Glutamatergic neuron (in vitro differentiated cells): ENCODE data around the gene TSPAN2. TPM values are rescaled to one million over a fixed set of nuclear protein-coding genes. Genes with fewer than 3 reads are reported as not detected.

Experiments
- DNase-seq: peaks from one replicate; pipeline ENCODE4 v3.0.0; 2022
- H3K27ac Mint-ChIP-seq: one replicate; pipeline ENCODE4 v1.8.0; 2020; ENCODE audit warnings: mild to moderate bottlenecking, mixed read lengths, inconsistent platforms; ENCODE audit not compliant: unreplicated experiment
- H3K27me3 Mint-ChIP-seq: one replicate; pipeline ENCODE4 v1.8.0; 2020; ENCODE audit warnings: mild to moderate bottlenecking, moderate library complexity, mixed read lengths, inconsistent platforms; ENCODE audit not compliant: unreplicated experiment
- H3K36me3 Mint-ChIP-seq: one replicate; pipeline ENCODE4 v1.8.0; 2020; ENCODE audit warnings: mild to moderate bottlenecking, mixed read lengths, inconsistent platforms; ENCODE audit not compliant: unreplicated experiment
- H3K4me1 Mint-ChIP-seq: one replicate; pipeline ENCODE4 v1.8.0; 2020; ENCODE audit warnings: mild to moderate bottlenecking, low read depth, mixed read lengths, inconsistent platforms; ENCODE audit not compliant: unreplicated experiment
- H3K4me3 Mint-ChIP-seq: one replicate; pipeline ENCODE4 v1.8.0; 2020; ENCODE audit warnings: mild to moderate bottlenecking, mixed read lengths, inconsistent platforms; ENCODE audit not compliant: unreplicated experiment
- H3K9me3 Mint-ChIP-seq: one replicate; pipeline ENCODE4 v1.8.0; 2020; ENCODE audit warnings: mild to moderate bottlenecking, moderate library complexity, mixed read lengths, inconsistent platforms; ENCODE audit not compliant: unreplicated experiment
- total RNA-seq: library from RNA; stranded (reverse); fragmentation: NEBNext Ultra II Directional; extraction: Animal tissue kit (Norgen Biotek cat#: 25700); gene quantifications from one replicate; pipeline ENCODE4 v1.2.1, GENCODE V29; 2021; ENCODE audit not compliant: unreplicated experiment
- TF ChIP-seq, protein P1 (sequence below): fragments of 200-600 bp; sonication (generic); IDR thresholded peaks from one replicate; pipeline ENCODE4 v1.5.0; 2021; ENCODE audit not compliant: partially characterized antibody, unreplicated experiment

The TSPAN2 gene
- total RNA-seq, 1 donor from 2014 or later = 11.2 TPM

- no peak overlapping the region for H3K27ac Mint-ChIP-seq
- TF ChIP-seq, protein P1, sequence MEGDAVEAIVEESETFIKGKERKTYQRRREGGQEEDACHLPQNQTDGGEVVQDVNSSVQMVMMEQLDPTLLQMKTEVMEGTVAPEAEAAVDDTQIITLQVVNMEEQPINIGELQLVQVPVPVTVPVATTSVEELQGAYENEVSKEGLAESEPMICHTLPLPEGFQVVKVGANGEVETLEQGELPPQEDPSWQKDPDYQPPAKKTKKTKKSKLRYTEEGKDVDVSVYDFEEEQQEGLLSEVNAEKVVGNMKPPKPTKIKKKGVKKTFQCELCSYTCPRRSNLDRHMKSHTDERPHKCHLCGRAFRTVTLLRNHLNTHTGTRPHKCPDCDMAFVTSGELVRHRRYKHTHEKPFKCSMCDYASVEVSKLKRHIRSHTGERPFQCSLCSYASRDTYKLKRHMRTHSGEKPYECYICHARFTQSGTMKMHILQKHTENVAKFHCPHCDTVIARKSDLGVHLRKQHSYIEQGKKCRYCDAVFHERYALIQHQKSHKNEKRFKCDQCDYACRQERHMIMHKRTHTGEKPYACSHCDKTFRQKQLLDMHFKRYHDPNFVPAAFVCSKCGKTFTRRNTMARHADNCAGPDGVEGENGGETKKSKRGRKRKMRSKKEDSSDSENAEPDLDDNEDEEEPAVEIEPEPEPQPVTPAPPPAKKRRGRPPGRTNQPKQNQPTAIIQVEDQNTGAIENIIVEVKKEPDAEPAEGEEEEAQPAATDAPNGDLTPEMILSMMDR = no peak
- no peak overlapping the region for H3K4me3 Mint-ChIP-seq
- no peak for DNase-seq
- H3K9me3 Mint-ChIP-seq = no peaks in the 10 kb centered on the region
- no peaks in the 10 kb centered on the region for H3K36me3 Mint-ChIP-seq
- H3K4me1 Mint-ChIP-seq = peaks cover 18% of the 10 kb centered on the region
- no peaks in the 10 kb centered on the region for H3K27me3 Mint-ChIP-seq
Measured at GRCh38 chr1:115073298-115074087, 15.8 kb downstream of the TSPAN2 start.

DNA sequence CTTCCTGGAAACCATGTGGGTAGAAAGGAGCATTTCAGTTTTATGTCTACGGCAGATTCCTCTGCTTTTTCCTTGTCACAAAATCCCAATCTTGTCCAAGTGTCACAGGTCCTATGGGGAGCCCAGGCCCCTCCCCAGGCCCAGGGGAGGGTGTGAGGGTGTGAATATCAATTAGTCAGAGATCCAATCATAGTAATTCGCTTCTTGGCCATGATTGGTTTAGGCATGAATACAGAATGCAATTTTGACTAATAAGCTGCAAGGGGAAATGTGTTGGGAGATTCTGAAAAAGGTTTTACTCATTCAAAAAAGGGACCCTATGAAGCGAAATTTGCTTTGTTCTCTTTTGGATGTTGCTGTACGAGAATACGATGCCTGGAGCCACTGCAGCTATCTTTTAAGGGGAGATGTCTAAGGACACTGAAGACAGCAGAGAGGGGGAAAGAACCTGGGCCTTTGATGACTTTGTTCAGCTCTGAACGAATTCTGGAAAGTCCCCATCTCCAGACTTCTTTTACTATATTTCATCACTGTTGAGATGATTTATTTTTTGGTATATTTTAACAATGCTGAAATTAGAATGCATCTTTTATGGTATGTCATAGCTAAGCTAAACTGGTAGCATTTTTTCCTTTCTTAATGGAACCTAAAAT is 18.2 kb downstream of the TSPAN2 start:
- TF ChIP-seq, protein P1 = no peak
- Mint-ChIP-seq H3K36me3 (no peaks in the 10 kb centered on the region), H3K4me3 (no peak overlapping the region), H3K27ac (no peak overlapping the region), H3K9me3 (no peaks in the 10 kb centered on the region), H3K4me1 (peaks cover 16% of the 10 kb centered on the region), H3K27me3 (no peaks in the 10 kb centered on the region)
- DNase-seq = no peak

- Mint-ChIP-seq H3K4me1 (peaks cover 16% of the 10 kb centered on the region), H3K4me3 (no peak overlapping the region), H3K27me3 (no peaks in the 10 kb centered on the region), H3K36me3 (no peaks in the 10 kb centered on the region), H3K27ac (no peak overlapping the region), H3K9me3 (no peaks in the 10 kb centered on the region)
- no peak for DNase-seq
- TF ChIP-seq, protein P1 = no peak
Measured at GRCh38 chr1:115069659-115070308, 19.5 kb downstream of the TSPAN2 start.

DNA sequence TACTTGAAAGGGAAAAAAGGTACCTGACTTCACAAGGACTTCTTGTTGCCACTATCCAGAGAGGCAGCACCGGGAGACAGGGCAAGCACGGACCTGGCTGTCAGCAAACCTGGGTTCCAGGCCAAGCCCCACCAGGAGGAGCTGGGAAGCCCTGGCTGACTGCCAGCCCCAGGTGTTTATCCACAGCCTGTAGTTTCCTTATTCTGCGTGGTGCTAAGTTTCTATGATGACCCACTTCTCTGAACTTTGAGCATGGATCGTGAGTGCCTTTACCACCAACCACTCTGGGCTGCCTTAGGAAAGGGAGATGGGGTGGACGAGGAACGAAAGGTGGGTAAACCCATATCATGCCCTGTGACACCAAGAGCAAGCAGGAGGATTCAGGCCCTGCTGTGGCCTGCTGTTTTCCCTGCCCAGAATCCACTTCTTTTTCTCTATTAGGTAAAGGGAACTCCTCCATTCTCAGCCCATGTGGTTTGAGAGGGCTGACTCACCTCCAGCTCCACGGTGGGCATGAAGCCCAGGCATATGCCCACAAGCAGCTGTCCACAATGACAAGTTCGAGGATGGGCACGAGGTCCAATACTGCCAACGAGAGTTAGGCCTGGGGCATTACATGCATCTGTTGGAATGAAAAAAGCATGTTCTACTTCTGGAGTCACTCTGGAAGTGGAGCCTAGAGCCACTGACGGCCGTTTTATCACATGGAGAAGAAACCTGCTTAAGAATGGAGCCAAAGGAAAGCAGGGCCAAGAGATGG is 20.3 kb downstream of the TSPAN2 start:
- H3K4me1 Mint-ChIP-seq = peaks cover 14% of the 10 kb centered on the region
- DNase-seq = no peak
- no peaks in the 10 kb centered on the region for H3K27me3 Mint-ChIP-seq
- H3K9me3 Mint-ChIP-seq = no peaks in the 10 kb centered on the region
- H3K4me3 Mint-ChIP-seq = no peak overlapping the region
- no peak overlapping the region for H3K27ac Mint-ChIP-seq
- no peaks in the 10 kb centered on the region for H3K36me3 Mint-ChIP-seq
- TF ChIP-seq, protein P1 = no peak
